ENCODE results near the gene ANAPC13. TPM values are rescaled to one million over a fixed set of nuclear protein-coding genes. Genes with fewer than 3 reads are reported as not detected.

The ANAPC13 gene
- total RNA-seq, 1 experiment from 2014 or later, result 61.5 TPM

DNA sequence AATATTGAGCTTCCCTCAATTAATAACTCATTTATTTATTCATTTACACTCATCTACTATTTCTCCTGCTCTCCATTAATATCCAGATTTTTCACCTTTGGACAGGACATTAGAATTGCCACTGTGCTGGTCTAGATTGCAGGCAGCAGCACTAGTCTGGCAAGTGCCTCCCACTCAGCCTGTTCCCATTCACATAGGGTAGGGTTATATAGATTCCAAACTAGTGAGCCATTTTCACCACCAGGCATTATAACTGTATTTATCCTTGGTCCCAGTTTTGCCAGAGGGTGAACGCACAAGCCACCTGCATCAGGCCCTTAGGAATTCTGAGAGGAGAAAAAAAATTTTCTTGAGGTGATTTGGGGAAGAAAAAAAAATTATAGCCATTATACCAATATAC, 44.5 kb downstream of the ANAPC13 start:
- ChIA-PET POLR2A (interaction anchor here (0.6 kb wide), 1 partner anchor 522 kb away, joined by 3 read pairs; no protein-coding TSS in a partner anchor), CTCF (interaction anchor here (0.6 kb wide), 1 partner anchor 133 kb away, joined by 3 read pairs; no protein-coding TSS in a partner anchor)
- peaks cover 9% of the 10 kb centered on the region for H3K9me3 Mint-ChIP-seq (ENCODE audit: unreplicated experiment)
- TF ChIP-seq, protein P1, sequence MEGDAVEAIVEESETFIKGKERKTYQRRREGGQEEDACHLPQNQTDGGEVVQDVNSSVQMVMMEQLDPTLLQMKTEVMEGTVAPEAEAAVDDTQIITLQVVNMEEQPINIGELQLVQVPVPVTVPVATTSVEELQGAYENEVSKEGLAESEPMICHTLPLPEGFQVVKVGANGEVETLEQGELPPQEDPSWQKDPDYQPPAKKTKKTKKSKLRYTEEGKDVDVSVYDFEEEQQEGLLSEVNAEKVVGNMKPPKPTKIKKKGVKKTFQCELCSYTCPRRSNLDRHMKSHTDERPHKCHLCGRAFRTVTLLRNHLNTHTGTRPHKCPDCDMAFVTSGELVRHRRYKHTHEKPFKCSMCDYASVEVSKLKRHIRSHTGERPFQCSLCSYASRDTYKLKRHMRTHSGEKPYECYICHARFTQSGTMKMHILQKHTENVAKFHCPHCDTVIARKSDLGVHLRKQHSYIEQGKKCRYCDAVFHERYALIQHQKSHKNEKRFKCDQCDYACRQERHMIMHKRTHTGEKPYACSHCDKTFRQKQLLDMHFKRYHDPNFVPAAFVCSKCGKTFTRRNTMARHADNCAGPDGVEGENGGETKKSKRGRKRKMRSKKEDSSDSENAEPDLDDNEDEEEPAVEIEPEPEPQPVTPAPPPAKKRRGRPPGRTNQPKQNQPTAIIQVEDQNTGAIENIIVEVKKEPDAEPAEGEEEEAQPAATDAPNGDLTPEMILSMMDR (IDR thresholded peaks at IDR 0.05; ENCODE audit: unreplicated experiment), result no peak
- no peaks in the 10 kb centered on the region for H3K27me3 Mint-ChIP-seq (ENCODE audit: insufficient read depth, unreplicated experiment)
- no peak overlapping the region for H3K4me3 Mint-ChIP-seq (ENCODE audit: unreplicated experiment)
- H3K4me1 Mint-ChIP-seq (ENCODE audit: insufficient read depth, unreplicated experiment), result peaks cover 46% of the 10 kb centered on the region
- intact Hi-C loops (cut with micrococcal nuclease), result no loop called here
- no peak for DNase-seq (ENCODE audit: unreplicated experiment)
- H3K36me3 Mint-ChIP-seq (ENCODE audit: insufficient read depth, unreplicated experiment), result no peaks in the 10 kb centered on the region
- no peak overlapping the region for H3K27ac Mint-ChIP-seq (ENCODE audit: low read depth, unreplicated experiment)
- BruUV-seq (replicated peaks), result no TSS peak

DNA sequence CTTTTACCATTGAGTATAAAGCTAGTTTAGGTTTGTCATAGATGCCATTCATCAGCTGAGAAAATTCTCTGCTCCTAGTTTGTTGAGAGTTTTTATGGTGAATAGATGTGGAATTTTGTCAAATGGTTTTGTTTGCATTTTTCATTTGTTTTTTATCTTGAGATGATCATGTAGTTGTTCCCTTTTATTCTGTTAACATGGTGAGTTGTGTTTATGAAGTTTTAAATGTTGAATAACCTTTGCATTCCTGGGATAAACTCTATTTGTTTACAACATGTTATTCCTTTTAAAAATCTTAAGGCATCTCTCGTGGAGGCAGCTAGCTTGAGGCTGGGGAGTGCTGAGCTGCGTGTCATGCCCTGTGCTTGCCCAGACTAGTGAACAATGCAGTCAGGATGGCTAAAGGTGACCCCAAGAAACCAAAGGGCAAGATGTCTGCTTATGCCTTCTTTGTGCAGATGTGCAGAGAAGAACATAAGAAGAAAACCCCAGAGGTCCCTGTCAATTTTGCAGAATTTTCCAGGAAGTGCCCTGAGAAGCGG, 48.5 kb downstream of the ANAPC13 start:
- Mint-ChIP-seq H3K9me3 (ENCODE audit: unreplicated experiment) (no peaks in the 10 kb centered on the region), H3K4me3 (ENCODE audit: unreplicated experiment) (no peak overlapping the region), H3K36me3 (ENCODE audit: insufficient read depth, unreplicated experiment) (no peaks in the 10 kb centered on the region), H3K27me3 (ENCODE audit: insufficient read depth, unreplicated experiment) (no peaks in the 10 kb centered on the region), H3K4me1 (ENCODE audit: insufficient read depth, unreplicated experiment) (peaks cover 23% of the 10 kb centered on the region), H3K27ac (ENCODE audit: low read depth, unreplicated experiment) (peak overlapping the region; percentile 0)
- DNase-seq (ENCODE audit: unreplicated experiment), result no peak
- intact Hi-C loops (cut with micrococcal nuclease), result no loop called here
- TF ChIP-seq, protein P1 (IDR thresholded peaks at IDR 0.05; ENCODE audit: unreplicated experiment), result no peak
- ChIA-PET POLR2A (interaction anchor here (0.9 to 2.7 kb wide), 5 partner anchors 9 to 65 kb away, joined by 3 to 10 read pairs (median 4); partner anchors contain the start of gene AMOTL2), CTCF (interaction anchor here (0.5 to 0.9 kb wide), 3 partner anchors 9 to 37 kb away, joined by 3 to 4 read pairs (median 3); no protein-coding TSS in a partner anchor)
- BruUV-seq (replicated peaks), result no TSS peak

DNA sequence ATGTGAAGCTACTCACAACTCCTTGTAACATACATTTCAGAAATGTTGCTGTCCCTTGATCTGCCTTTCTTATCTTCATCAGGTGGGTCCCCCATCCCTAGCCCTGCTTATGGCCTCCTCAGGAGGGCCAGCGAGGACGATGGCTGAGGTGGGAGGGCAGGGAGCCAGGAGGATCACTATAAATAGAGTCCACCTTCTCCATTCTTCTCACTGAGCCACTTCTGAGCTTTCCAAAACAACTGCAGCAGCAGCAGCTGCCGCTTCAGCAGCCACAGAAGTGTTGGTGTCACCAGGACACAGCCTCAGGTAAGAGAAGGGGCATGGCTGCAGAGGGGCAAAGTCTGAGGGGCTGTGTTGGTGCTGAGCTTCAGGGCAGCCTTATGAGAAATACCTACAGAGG, 53.5 kb downstream of the ANAPC13 start:
- BruUV-seq (replicated peaks), result no TSS peak
- ChIA-PET CTCF (interaction anchor here (0.8 to 1.6 kb wide), 5 partner anchors 13 to 147 kb away, joined by 3 to 5 read pairs (median 4); no protein-coding TSS in a partner anchor), POLR2A (no interaction called here)
- H3K27ac Mint-ChIP-seq (ENCODE audit: low read depth, unreplicated experiment), result no peak overlapping the region
- no peaks in the 10 kb centered on the region for H3K9me3 Mint-ChIP-seq (ENCODE audit: unreplicated experiment)
- peaks cover 10% of the 10 kb centered on the region for H3K4me1 Mint-ChIP-seq (ENCODE audit: insufficient read depth, unreplicated experiment)
- no peak overlapping the region for H3K4me3 Mint-ChIP-seq (ENCODE audit: unreplicated experiment)
- no peak for DNase-seq (ENCODE audit: unreplicated experiment)
- H3K36me3 Mint-ChIP-seq (ENCODE audit: insufficient read depth, unreplicated experiment), result no peaks in the 10 kb centered on the region
- intact Hi-C loops (cut with micrococcal nuclease), result no loop called here
- no peaks in the 10 kb centered on the region for H3K27me3 Mint-ChIP-seq (ENCODE audit: insufficient read depth, unreplicated experiment)
- TF ChIP-seq, protein P1 (IDR thresholded peaks at IDR 0.05; ENCODE audit: unreplicated experiment), result no peak

DNA sequence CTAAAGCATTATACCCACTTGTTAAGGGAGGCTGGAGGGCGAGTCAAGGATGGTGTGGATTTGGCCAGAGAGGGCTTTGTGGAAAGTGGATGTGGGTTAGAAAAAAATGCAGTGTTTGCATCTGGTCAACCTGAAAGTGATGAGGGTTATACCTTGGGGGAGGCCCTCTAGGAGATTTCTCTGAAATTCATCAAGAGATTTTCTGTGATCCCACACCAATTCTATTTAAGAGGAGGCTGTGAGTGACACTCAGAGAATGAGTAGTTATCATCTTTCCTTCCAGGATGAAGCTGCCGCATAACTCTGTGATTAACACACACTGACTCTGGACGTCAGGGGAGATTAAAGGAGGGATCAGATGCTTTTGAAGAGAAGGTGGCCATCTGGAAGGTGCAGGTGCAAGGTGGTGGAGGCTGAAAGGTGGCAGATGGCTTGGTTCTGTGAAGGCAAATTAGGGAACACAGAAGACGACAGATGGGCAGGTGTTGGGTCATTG, 54.8 kb downstream of the ANAPC13 start:
- no peak overlapping the region for H3K27ac Mint-ChIP-seq (ENCODE audit: low read depth, unreplicated experiment)
- no TSS peak for BruUV-seq (replicated peaks)
- DNase-seq (ENCODE audit: unreplicated experiment), result no peak
- no peaks in the 10 kb centered on the region for H3K36me3 Mint-ChIP-seq (ENCODE audit: insufficient read depth, unreplicated experiment)
- no peak overlapping the region for H3K4me3 Mint-ChIP-seq (ENCODE audit: unreplicated experiment)
- H3K27me3 Mint-ChIP-seq (ENCODE audit: insufficient read depth, unreplicated experiment), result no peaks in the 10 kb centered on the region
- ChIA-PET CTCF (no interaction called here), POLR2A (no interaction called here)
- TF ChIP-seq, protein P1 (IDR thresholded peaks at IDR 0.05; ENCODE audit: unreplicated experiment), result no peak
- peaks cover 11% of the 10 kb centered on the region for H3K4me1 Mint-ChIP-seq (ENCODE audit: insufficient read depth, unreplicated experiment)
- H3K9me3 Mint-ChIP-seq (ENCODE audit: unreplicated experiment), result no peaks in the 10 kb centered on the region
- intact Hi-C loops (cut with micrococcal nuclease), result no loop called here
